Fibroblast of skin of left biceps (primary cell): ENCODE results near the gene EEF2K.
"Not testable (repeated sequence)": the region's sequence is repeated elsewhere in the genome, so short reads cannot be mapped to it uniquely, and the experiment has no call there.

ENCODE experiments used
- DNase-seq, 2 experiments: peaks; one replicate each; pipeline ENCODE4 v3.0.0-alpha.2; 2013; ENCODE audit warnings: low read depth in 2 of 2

Gene EEF2K

DNA sequence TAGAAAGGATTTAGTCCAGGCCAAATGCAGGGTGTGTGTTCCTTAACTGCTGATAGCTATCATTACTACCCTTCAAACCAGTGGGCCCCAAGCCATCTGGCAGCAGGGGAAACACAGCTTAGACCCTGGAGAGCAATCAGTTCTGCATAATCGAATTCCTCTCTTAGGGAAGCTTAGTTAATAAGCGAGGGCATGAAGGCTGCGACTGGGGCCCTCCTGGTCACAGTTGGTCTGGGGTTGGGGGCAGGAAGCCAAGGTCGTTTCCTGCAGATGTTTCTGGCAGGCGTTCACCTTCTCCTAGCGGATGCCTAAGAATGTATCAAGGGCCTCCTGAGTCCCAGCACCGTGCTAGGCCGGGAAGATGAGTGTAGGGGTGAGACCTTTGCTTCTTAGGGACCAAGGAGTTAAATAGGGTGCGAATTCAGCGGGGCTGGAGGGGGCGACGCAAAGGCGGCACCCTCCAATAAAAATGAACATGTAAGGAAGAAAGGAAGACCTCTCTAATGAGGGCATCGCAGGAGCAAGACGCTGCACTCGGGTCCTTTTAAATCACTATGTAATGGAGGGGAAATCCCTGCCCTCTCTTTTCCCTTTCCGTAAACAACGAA is 16.5 kb upstream of the EEF2K start:
- no peak for DNase-seq

GRCh38 chr16:22190081-22190775 is 15.8 kb upstream of the EEF2K start:
- no peak for DNase-seq

- DNase-seq = peak; percentile 99
Measured at GRCh38 chr16:22190776-22191531, 15.1 kb upstream of the EEF2K start.

DNA sequence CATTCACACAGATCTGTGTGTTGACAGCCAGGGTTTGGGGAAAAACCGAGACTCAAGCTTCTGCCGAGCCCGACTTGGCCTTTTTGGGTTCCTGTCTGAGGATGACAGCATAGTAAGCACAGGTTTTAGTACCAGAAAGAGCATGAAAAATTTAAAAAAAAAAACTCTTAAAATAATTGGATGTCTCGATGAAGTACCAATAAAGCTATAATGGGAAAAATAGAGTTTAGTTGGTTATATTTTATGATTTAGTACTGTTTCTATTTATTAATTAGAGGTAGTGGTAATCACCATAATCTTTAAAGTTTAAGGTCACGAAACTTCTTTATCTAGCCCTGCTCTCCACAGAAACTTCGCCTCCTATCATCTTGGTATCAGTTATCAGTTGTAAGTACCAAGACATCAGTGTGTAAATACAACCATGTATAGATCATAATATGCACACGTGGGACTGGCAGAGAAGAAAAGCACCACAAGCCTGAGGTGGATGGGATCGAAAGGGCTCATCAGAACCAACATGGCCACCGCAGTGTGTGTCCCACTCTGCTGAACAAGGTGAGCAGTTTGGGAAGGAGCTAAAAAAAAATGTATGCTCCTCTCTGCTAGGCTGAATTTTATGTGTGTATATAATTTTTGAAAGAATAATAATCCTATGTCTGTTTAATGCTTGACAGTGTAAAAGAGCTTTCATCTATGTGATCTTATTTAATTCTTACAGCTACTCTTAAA is 14.4 kb upstream of the EEF2K start:
- DNase-seq = no peak

DNA sequence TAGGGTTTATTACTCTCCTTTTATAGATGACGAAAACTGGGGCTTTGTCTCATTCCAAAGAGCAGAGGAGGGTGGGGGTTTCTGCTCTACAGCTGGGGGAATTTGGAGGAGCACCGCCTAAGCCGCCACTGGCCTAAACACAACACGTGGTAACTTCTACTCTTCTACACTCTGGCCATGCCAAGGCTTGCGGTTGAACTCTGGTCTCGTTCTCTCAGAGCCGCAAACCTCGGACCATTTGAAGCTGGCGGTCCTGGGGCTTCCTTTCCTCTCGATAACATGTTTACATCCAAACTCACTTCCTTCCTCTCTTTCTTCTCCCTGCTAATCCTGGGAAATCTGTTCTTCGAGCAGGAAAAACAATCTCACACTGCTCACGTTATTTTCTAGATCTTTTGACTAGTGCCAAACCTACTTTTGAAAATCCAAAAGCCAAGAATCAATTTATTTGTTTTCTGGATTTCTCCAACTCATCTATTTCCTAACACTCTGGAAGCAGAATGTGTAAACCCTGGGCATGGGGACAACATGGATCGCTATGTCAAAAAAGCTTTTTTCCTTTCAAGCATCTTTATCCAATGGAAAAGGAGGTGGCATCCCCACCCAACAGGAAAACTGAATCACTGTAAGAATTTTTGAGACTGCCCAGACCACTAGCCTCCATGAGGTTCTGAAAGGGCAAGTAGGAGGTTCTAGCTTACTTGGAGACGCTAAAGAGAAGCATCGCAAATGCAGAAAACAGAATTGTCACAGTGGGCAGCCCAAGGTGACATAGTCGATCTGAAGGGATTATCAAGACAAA is 13.6 kb upstream of the EEF2K start:
- peak; percentile 58 to 61 for DNase-seq

DNA sequence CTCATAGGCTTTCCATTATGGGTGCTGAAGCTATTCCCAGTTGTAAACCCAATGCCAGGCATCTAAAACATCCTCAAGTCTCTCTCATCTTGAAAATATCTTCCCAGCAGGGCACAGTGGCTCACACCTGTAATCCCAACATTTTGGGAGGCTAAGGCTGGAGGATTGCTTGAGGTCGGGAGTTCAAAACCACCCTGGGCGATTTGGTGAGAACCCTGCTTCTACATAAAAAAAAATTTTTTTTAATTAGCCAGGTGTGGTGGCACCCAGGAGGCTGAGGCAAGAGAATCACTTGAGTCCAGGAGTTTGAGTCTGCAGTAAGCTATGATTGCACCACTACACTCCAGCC is 13.0 kb upstream of the EEF2K start:
- DNase-seq = no peak

- no peak for DNase-seq
Measured at GRCh38 chr16:22194707-22195444, 11.2 kb upstream of the EEF2K start.

- DNase-seq = no peak
Measured at GRCh38 chr16:22195445-22195694, 10.7 kb upstream of the EEF2K start.

GRCh38 chr16:22195695-22196558 is 10.2 kb upstream of the EEF2K start:
- peak; percentile 69 for DNase-seq

DNA sequence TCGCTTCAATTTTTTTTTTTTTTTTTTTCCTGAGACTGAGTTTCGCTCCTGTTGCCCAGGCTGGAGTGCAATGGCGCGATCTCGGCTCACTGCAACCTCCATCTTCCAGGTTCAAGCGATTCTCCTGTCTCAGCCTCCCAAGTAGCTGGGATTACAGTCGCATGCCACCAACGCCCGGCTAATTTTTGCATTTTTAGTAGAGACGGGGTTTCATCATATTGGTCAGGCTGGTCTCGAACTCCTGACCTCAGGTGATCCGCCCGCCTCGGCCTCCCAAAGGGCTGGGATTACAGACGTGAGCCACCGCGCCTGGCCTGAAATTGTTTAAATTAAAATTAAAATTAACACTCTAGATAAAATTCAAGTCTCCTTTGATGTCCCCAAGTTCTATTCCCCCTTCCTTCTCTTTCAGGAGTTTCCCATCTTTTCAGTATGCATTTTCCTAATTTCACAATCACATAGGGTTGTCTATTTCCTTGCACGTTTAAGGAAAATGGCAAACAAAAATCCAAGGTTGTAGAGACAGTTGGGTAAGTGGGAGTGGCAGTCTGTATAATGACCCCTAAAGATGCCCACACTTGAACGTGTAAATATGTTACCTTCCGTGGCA is 9.4 kb upstream of the EEF2K start:
- DNase-seq = not testable (repeated sequence)

GRCh38 chr16:22198547-22199293 is 7.4 kb upstream of the EEF2K start:
- no peak for DNase-seq

DNA sequence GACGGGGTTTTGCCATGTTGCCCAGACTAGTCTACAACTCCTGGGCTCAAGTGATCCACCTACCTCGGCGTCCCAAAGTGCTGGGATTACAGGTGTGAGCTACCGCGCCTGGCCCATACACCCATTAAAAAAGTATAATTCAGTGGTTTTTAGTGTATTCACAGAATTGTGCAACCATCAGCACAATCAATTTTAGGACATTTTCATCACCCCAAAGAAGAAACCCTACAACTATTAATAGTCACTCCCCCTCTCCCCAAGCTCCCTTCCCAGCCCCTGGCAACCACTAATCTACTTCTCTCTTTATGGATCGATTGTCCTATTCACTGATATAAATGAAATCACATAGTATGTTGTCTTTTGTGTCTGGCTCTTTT is 3.8 kb upstream of the EEF2K start:
- DNase-seq = no peak

- no peak for DNase-seq
Measured at GRCh38 chr16:22203091-22203490, 3.0 kb upstream of the EEF2K start.

DNA sequence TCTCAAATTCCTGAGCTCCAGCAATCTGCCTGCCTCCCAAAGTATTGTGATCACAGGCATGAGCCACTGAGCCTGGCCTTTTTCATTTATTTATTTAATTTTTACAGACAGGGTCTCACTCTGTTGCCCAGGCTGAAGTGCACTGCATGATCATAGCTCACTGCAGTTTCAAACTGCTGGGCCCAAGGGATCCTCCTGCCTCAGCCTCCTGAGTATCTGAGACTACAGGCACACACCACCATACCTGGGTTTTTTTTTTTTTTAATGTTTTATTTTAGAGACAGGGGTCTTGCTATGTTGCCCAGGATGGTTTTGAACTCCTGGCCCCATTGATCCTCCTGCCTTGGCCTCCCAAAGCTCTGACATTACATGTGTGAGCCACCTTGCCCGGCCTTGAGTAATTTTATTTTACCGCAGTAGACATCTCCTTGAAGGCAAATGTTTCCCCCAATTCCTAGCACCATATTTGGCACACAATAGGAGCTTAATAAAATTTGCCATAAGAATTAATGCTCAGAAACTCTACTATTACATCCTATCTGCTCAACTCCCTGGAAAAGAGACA is 1.9 kb upstream of the EEF2K start:
- DNase-seq = no peak

GRCh38 chr16:22205577-22206012 is 483 bp upstream of the EEF2K start:
- no peak for DNase-seq

DNA sequence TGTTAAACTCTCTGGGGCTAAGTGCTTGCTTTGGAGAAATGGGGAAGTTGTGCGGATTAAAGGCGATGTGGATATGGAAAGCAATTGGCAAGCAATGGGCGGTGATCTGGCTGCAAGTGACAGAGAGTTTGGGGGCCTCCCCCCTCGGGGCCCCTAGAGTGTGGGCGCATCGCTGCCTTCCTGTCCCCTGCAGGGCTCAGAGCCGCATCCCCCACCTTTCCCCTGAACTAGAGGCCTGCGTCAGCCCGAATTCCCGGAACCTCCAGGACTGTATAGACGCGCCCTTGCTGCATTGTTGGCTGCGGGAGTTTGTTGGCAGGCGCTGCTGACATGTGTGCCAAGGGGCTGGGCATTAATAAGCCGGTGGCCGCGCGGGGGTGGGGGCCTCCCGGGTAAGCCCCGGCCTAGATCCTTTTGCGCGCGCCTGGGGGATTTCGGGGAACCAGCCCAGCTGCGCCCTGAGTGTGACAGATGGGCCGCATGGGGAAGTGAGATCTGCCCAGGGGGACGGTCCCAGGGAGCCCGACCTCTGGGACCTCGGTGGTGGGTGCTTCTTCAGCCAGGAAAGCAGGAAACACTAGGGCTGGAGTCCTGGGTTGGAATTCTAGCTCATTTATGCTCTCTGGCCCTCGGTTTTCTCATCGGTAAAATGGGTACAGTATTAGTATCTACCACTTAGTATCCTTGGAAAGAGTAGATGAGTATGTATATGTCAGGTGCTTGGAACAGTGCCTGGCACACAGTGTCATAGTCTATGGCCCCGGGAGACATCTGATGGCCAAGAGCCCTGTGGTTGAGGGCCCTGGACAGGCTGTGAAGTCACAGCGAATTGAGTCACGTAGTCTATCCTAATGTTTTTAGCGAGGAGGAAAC is 1.0 kb downstream of the EEF2K start:
- DNase-seq = peak in 1 of 2 experiments; percentile 31

GRCh38 chr16:22207715-22208360 is 1.8 kb downstream of the EEF2K start:
- no peak for DNase-seq
